IPS-NIHi7 (cell line): ENCODE results near the gene KPNB1.
A peak's percentile ranks its signal among the peaks of the same experiment; 100 is the strongest.

Source experiments
- DNase-seq: peaks from one replicate; pipeline ENCODE4 v3.0.0; 2012; ENCODE audit warnings: mixed read lengths; ENCODE audit errors: extremely low spot score

The KPNB1 gene

GRCh38 chr17:47696717-47697642, 47.3 kb downstream of the KPNB1 start:
- no peak for DNase-seq

- DNase-seq: no peak
These were observed 48.4 kb downstream of the KPNB1 start for GRCh38 chr17:47697906-47698711.

GRCh38 chr17:47698749-47699535, 49.2 kb downstream of the KPNB1 start:
- DNase-seq: peak; percentile 92

- DNase-seq: no peak
These were observed 49.8 kb downstream of the KPNB1 start for GRCh38 chr17:47699536-47699840.

GRCh38 chr17:47700471-47701449, 51.0 kb downstream of the KPNB1 start:
- no peak for DNase-seq

- peak; percentile 46 for DNase-seq
These were observed 51.9 kb downstream of the KPNB1 start for GRCh38 chr17:47701608-47702007.

- no peak for DNase-seq
These were observed 52.8 kb downstream of the KPNB1 start for GRCh38 chr17:47702391-47702995.

GRCh38 chr17:47703191-47703591, 53.5 kb downstream of the KPNB1 start:
- DNase-seq: no peak

GRCh38 chr17:47703671-47704070, 54.0 kb downstream of the KPNB1 start:
- no peak for DNase-seq

- no peak for DNase-seq
These were observed 54.4 kb downstream of the KPNB1 start for GRCh38 chr17:47704116-47704515.

- DNase-seq: no peak
These were observed 55.0 kb downstream of the KPNB1 start for GRCh38 chr17:47704736-47705135.

GRCh38 chr17:47705536-47706530, 56.1 kb downstream of the KPNB1 start:
- DNase-seq: no peak

- DNase-seq: no peak
These were observed 57.5 kb downstream of the KPNB1 start for GRCh38 chr17:47707056-47707804.

- DNase-seq: peak; percentile 35
These were observed 58.2 kb downstream of the KPNB1 start for GRCh38 chr17:47707884-47708283.

- peak; percentile 46 for DNase-seq
These were observed 58.7 kb downstream of the KPNB1 start for GRCh38 chr17:47708312-47708863.

- DNase-seq: peak; percentile 73
These were observed 59.3 kb downstream of the KPNB1 start for GRCh38 chr17:47708864-47709541.

- no peak for DNase-seq
These were observed 59.9 kb downstream of the KPNB1 start for GRCh38 chr17:47709594-47709993.
